Activated B cell treated with CpG ODN at 0.5 μM for 24 hours (primary cell): ENCODE data around the gene HRC. TPM values are rescaled to one million over a fixed set of nuclear protein-coding genes. Genes with fewer than 3 reads are reported as not detected.

Source experiments
- ATAC-seq: fragments of 200-7000 bp; cut with Tn5 transposase; one replicate; pipeline ENCODE4 v1.10.0; 2021; ENCODE audit warnings: low read depth, mild to moderate bottlenecking, moderate library complexity
- CTCF ChIA-PET: fragments of 350-600 bp; sonication (Branson Sonifier 250); formaldehyde crosslinking; loops from one replicate; lab custom pipeline; 2021; ENCODE audit warnings: antibody characterized with exemption; lab: Charles Lee
- POLR2A ChIA-PET: fragments of 350-600 bp; sonication (Branson Sonifier 250); formaldehyde crosslinking; loops from one replicate; lab custom pipeline; 2021; ENCODE audit warnings: antibody characterized with exemption; lab: Charles Lee
- DNase-seq: peaks from one replicate; pipeline ENCODE4 v3.0.0; 2022
- H3K27ac Mint-ChIP-seq: one replicate; pipeline ENCODE4 v1.8.0; 2020; ENCODE audit warnings: mixed read lengths
- H3K27me3 Mint-ChIP-seq: one replicate; pipeline ENCODE4 v1.8.0; 2021; ENCODE audit warnings: mixed read lengths
- H3K36me3 Mint-ChIP-seq: one replicate; pipeline ENCODE4 v1.8.0; 2021; ENCODE audit warnings: low read depth, mixed read lengths
- H3K4me1 Mint-ChIP-seq: one replicate; pipeline ENCODE4 v1.8.0; 2021; ENCODE audit warnings: mixed read lengths
- H3K4me3 Mint-ChIP-seq: one replicate; pipeline ENCODE4 v1.8.0; 2020; ENCODE audit warnings: mild to moderate bottlenecking, mixed read lengths
- H3K9me3 Mint-ChIP-seq: one replicate; pipeline ENCODE4 v1.8.0; 2020; ENCODE audit warnings: mixed read lengths
- intact Hi-C: fragments of 100-400 bp; cut with micrococcal nuclease; formaldehyde crosslinking; loops from one replicate; pipeline ENCODE4 v1.15.1; 2024
- total RNA-seq: library from RNA; stranded (reverse); gene quantifications from 2 replicates; pipeline ENCODE4 v1.2.3, GENCODE V29; 2022
- TF ChIP-seq, protein P1 (sequence below): fragments of 200-600 bp; IDR thresholded peaks from one replicate; pipeline ENCODE4 v1.8.0; 2022; ENCODE audit warnings: antibody characterized with exemption, mild to moderate bottlenecking

The HRC gene
- total RNA-seq, 1 donor from 2014 or later = not detected

GRCh38 chr19:49168421-49168820, 13.2 kb upstream of the HRC start:
- peaks cover 18% of the 10 kb centered on the region for H3K27me3 Mint-ChIP-seq

DNA sequence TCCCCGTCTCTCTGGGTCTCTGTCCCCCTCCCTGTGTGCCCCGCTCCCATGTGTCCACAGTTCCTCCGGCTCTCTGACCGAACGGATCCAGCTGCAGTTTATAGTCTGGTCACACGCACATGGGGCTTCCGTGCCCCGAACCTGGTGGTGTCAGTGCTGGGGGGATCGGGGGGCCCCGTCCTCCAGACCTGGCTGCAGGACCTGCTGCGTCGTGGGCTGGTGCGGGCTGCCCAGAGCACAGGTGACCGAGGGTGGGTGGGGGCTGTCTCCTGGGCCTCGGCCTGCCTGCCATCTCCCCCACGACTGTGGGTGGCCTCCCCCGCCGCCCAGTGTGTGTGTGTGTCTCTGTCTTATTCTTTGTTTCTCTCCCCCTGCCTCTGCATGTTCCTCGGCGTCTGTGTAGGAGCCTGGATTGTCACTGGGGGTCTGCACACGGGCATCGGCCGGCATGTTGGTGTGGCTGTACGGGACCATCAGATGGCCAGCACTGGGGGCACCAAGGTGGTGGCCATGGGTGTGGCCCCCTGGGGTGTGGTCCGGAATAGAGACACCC, 12.7 kb upstream of the HRC start:
- no peak overlapping the region for H3K4me3 Mint-ChIP-seq
- peaks cover 18% of the 10 kb centered on the region for H3K27me3 Mint-ChIP-seq
- H3K27ac Mint-ChIP-seq = no peak overlapping the region
- DNase-seq (no peak), ATAC-seq (no peak)
- intact Hi-C loops = no loop called here
- no peaks in the 10 kb centered on the region for H3K36me3 Mint-ChIP-seq
- H3K9me3 Mint-ChIP-seq = no peaks in the 10 kb centered on the region
- ChIA-PET CTCF (no interaction called here), POLR2A (no interaction called here)
- TF ChIP-seq, protein P1, sequence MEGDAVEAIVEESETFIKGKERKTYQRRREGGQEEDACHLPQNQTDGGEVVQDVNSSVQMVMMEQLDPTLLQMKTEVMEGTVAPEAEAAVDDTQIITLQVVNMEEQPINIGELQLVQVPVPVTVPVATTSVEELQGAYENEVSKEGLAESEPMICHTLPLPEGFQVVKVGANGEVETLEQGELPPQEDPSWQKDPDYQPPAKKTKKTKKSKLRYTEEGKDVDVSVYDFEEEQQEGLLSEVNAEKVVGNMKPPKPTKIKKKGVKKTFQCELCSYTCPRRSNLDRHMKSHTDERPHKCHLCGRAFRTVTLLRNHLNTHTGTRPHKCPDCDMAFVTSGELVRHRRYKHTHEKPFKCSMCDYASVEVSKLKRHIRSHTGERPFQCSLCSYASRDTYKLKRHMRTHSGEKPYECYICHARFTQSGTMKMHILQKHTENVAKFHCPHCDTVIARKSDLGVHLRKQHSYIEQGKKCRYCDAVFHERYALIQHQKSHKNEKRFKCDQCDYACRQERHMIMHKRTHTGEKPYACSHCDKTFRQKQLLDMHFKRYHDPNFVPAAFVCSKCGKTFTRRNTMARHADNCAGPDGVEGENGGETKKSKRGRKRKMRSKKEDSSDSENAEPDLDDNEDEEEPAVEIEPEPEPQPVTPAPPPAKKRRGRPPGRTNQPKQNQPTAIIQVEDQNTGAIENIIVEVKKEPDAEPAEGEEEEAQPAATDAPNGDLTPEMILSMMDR = no peak
- H3K4me1 Mint-ChIP-seq = no peaks in the 10 kb centered on the region

More at GRCh38 chr19:49168421-49168820, 13.2 kb upstream of the HRC start:
- CTCF ChIA-PET = no interaction called here
- no peaks in the 10 kb centered on the region for H3K4me1 Mint-ChIP-seq
- POLR2A ChIA-PET = no interaction called here
- H3K4me3 Mint-ChIP-seq = no peak overlapping the region
- H3K36me3 Mint-ChIP-seq = no peaks in the 10 kb centered on the region
- ATAC-seq (no peak), DNase-seq (no peak)
- H3K9me3 Mint-ChIP-seq = no peaks in the 10 kb centered on the region
- no peak overlapping the region for H3K27ac Mint-ChIP-seq
- TF ChIP-seq, protein P1 = no peak
- intact Hi-C loops = no loop called here

GRCh38 chr19:49165865-49166301, 10.7 kb upstream of the HRC start:
- no peak overlapping the region for H3K4me3 Mint-ChIP-seq
- H3K27ac Mint-ChIP-seq = no peak overlapping the region
- no peak for DNase-seq
- no peak for ATAC-seq
- intact Hi-C loops = no loop called here
- no peaks in the 10 kb centered on the region for H3K9me3 Mint-ChIP-seq
- ChIA-PET POLR2A (no interaction called here), CTCF (no interaction called here)
- H3K4me1 Mint-ChIP-seq = no peaks in the 10 kb centered on the region
- TF ChIP-seq, protein P1 = no peak
- H3K27me3 Mint-ChIP-seq = peaks cover 20% of the 10 kb centered on the region
- no peaks in the 10 kb centered on the region for H3K36me3 Mint-ChIP-seq

GRCh38 chr19:49165111-49165750, 10.0 kb upstream of the HRC start:
- TF ChIP-seq, protein P1 = no peak
- POLR2A ChIA-PET = no interaction called here
- intact Hi-C loops = no loop called here
- H3K27me3 Mint-ChIP-seq = peaks cover 22% of the 10 kb centered on the region
- H3K27ac Mint-ChIP-seq = no peak overlapping the region
- no peak overlapping the region for H3K4me3 Mint-ChIP-seq
- no peak for ATAC-seq
- DNase-seq = no peak
- no peaks in the 10 kb centered on the region for H3K36me3 Mint-ChIP-seq
- no peaks in the 10 kb centered on the region for H3K9me3 Mint-ChIP-seq
- CTCF ChIA-PET = no interaction called here
- H3K4me1 Mint-ChIP-seq = no peaks in the 10 kb centered on the region

GRCh38 chr19:49161987-49162386, 6.8 kb upstream of the HRC start:
- ChIA-PET POLR2A (interaction anchor here (0.6 kb wide), 1 partner anchor 14 kb away, joined by 3 read pairs; no protein-coding TSS in a partner anchor), CTCF (no interaction called here)
- H3K36me3 Mint-ChIP-seq = no peaks in the 10 kb centered on the region
- no peak for ATAC-seq
- no peak for DNase-seq
- H3K27me3 Mint-ChIP-seq = peaks cover 33% of the 10 kb centered on the region
- no peaks in the 10 kb centered on the region for H3K9me3 Mint-ChIP-seq
- no peak overlapping the region for H3K4me3 Mint-ChIP-seq
- TF ChIP-seq, protein P1 = no peak
- peaks cover 3% of the 10 kb centered on the region for H3K4me1 Mint-ChIP-seq
- no peak overlapping the region for H3K27ac Mint-ChIP-seq
- intact Hi-C loops = no loop called here
